ENCODE results near the gene MSL3.

- no peak for TF ChIP-seq CTCF (IDR thresholded peaks at IDR 0.05)
- TF ChIP-seq POLR2A (IDR thresholded peaks at IDR 0.05): no peak
These were observed 1.4 kb upstream of the MSL3 start for GRCh38 chrX:11756354-11757318.

Measured in adrenal gland (tissue), 5 donors.